HG03108 (cell line): ENCODE measurements around the gene UQCRQ.
A peak's percentile ranks its signal among the peaks of the same experiment; 100 is the strongest.

Source experiments
- ATAC-seq: cut with Tn5 transposase; IDR thresholded peaks from one replicate; pipeline ENCODE4 v1.9.1; 2021; ENCODE audit warnings: moderate library complexity; ENCODE audit not compliant: unreplicated experiment

Gene UQCRQ

GRCh38 chr5:132865668-132866341 is 637 bp upstream of the UQCRQ start:
- no peak for ATAC-seq

GRCh38 chr5:132867046-132867451 is 607 bp downstream of the UQCRQ start:
- no peak for ATAC-seq

- ATAC-seq, result no peak
Observed at GRCh38 chr5:132868754-132869153, 2.3 kb downstream of the UQCRQ start.

DNA sequence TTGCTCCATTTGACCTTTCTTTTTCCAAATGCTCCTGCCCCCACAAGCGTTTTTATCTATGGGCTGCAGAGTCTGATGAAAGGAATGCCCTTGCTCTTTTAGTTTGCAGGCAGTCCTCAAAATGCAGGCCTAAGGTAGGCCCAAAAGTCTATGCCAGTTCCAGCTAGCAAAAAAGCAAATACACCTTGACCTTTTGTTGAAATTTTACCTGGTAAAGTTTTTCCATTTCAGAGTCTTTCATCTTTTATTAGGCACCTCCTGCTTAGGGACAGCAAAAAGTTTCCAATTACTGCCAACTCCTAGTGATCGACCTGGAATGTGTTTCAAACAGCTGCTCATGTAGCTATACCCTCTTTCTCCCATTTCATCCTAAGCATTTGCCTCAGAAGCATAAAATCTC is 4.4 kb downstream of the UQCRQ start:
- ATAC-seq, result no peak

DNA sequence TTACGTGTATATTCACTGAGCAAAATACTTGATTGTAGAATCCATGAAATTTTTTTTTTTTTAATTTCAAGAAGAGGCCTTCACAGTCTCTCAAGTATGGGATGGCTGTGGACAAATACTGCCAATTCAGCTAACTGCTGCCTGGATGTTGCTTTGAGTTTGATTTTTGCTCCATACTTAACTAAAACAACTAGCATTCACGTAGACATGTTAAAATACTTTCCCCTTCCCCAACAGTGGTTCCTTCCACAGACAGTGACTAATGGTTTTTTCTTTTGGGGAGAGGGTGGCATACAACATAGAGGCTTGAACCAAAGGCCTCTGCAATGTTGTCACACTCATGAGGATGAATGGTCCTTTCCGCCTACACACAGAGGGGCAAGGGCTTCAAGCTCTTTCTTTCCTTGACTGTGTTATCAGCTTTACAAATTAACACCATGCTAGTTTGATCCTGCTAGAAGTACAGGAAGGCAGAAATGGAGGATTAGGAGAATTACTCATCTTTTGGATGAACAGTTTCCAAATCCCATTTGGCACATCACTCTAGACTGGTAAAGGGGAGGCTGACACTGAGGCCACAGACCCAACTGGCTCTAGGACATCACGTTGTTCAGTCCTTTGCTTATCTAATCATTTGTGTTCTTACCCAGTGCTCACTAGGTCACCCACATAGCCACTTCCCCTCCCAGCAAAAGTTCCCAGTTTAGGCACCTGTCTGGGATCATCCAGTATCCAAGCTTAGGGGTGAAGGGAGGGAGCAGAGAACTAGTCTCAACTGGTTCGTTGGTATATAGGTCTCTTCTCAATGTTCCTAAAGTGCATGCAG is 5.2 kb downstream of the UQCRQ start:
- ATAC-seq, result no peak

GRCh38 chr5:132872788-132873118 is 6.3 kb downstream of the UQCRQ start:
- no peak for ATAC-seq

DNA sequence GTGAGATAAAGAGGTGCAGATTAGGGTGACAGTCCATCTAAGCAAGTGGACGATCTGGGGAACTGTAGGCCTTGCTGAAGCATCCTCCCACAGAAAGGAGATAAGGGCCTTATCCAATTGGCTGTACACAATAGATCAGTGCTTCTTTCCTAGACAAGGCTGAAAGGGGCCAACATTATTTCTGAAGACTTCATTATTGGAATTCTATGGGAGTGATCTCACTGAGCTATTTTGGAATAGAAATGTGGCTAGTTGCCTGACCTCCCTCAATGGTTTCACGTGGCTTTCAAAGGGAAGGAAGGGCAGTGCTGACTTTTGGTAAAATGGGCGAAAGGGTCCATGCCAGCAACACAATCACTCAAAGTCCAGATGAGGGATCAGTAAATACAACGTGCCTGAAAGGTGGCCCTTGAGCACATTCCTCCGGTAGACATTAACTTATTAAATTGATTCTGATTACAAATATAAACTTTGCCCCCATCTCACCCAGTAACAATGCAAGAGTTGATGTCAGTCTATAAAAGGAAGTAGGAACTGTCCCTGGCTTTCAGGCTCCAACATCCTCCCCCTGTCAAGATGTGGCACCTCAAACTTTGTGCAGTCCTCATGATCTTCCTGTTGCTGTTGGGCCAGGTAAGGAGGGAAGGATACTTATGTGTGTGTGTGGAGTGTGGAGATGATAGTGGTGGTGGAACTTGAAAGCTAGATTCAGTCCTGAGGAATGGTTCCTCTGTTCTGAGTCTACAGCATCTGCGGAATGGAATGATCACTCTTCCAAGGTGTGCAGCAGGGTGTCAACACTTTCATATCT is 6.9 kb downstream of the UQCRQ start, which contains the start of gene LEAP2:
Gene LEAP2, plus strand, starts transcription at position 550 of the 811 bp plus-strand sequence. Its CDS starts 27 bp downstream, at position 577.
- ATAC-seq, result no peak

DNA sequence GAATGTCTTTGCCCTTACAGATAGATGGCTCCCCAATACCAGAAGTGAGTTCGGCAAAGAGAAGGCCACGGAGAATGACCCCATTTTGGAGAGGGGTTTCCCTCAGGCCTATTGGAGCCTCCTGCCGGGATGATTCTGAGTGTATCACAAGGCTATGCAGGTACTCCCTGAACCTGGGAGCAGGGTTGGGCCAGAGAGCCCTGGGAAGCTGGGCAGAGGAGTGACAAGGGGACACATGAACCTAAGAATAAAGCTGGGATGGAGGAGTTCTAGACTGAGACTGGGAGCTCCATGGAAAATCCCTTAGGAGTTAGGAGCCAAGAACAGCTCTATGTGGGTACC is 7.5 kb downstream of the UQCRQ start:
- no peak for ATAC-seq

GRCh38 chr5:132876020-132876759 is 9.7 kb downstream of the UQCRQ start:
- ATAC-seq, result no peak

DNA sequence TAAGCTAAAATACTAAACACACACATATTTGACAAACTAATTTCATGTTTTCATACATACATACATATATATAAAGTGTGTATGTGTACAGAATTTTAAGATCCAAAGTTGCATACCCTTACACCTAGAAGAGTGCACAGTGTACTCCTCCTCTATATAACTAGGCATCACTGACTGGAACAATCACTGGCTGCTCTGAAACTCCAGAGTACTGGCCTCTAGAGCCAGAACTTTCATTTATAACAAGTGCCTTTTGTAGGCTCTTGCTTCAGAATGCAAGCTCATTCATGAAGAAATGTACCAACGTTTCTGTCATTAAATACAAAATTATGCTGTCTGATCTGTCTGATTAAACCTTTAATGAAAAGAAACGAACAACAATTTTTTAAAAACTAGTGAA is 11.0 kb downstream of the UQCRQ start:
- no peak for ATAC-seq

DNA sequence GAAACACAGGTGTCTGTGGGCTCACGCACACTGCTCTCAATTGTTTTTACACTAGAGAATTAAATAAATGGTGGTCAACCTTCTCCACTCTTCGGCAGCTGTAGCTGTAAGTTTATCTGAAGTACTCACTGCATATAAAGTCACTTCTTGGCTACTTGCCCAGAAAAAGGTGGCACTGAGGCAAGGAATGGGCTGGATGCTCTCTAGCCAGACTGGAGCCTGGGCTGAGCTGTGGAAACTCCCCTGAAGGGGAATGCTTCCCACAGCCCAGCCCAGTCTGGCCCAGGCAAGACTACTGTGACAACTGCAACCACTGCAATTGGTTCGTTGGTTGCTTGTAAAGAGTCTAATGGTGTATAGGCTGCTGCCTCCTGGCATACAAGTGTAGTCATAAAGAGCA is 11.5 kb downstream of the UQCRQ start:
- ATAC-seq, result no peak

- ATAC-seq, result peak; percentile 70
Observed at GRCh38 chr5:132883261-132883834, 16.9 kb downstream of the UQCRQ start.

- ATAC-seq, result no peak
Observed at GRCh38 chr5:132884548-132884947, 18.1 kb downstream of the UQCRQ start.

DNA sequence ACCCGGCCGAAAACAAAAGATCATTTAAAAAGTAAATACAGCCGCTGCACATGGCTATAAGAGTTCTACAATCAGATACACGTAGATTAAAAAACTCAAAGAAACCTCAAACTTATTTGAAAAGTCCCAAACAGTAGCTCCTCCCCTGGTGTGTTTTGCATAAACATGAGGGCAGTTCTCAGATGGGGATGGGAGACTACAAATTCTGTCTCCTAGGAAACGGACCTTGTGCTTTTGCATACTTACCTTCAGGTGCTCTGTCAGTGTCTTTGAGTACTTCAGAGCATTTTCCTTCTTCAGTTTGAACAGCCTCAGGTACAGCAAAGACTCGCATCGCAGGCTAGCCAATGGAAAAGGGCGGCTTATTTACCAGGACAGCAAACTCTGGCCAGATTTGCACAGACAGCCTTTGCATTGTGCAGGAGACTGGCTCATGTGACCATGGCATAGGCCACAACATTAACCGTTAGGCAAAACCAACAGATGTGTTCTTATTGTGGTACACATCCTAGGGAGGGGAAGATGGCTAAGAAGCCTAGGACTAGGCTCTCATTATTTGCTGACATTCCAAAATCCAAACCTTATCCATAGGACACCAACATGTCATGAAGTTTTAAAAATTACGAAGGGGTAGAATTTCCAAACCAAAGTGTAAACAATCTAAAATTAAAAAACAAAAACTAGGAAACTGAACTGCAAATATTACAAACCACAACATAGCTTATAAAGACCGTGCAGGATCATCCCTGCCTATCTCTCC is 19.8 kb downstream of the UQCRQ start:
- ATAC-seq, result no peak

- no peak for ATAC-seq
Observed at GRCh38 chr5:132887283-132887682, 20.8 kb downstream of the UQCRQ start.

GRCh38 chr5:132889501-132889900 is 23.1 kb downstream of the UQCRQ start:
- ATAC-seq, result no peak

- no peak for ATAC-seq
Observed at GRCh38 chr5:132890817-132891216, 24.4 kb downstream of the UQCRQ start.

- ATAC-seq, result no peak
Observed at GRCh38 chr5:132895719-132896305, 29.4 kb downstream of the UQCRQ start.

GRCh38 chr5:132896685-132897084 is 30.2 kb downstream of the UQCRQ start:
- no peak for ATAC-seq

DNA sequence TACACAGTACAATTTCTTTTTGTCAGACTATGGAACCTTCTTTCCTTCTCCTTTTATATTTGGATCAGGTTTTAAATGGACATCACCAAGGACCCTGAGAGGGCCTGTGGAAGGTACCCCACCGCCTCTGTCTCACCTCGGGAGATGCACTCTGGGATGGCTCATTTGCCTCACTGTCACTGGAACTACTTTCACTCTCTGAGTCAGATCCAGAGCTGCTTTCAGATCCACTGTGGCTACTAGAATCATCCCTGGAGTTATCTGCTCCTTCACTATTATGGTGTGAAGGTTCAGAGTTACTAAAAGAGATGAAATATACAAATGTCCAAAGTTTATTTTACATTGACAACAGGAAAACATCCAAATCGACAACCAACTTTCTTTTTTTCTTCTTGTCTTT is 31.7 kb downstream of the UQCRQ start:
- no peak for ATAC-seq
